CD4-positive, alpha-beta memory T cell (primary cell): ENCODE results near the gene AGPAT3. TPM values are rescaled to one million over a fixed set of nuclear protein-coding genes. Genes with fewer than 3 reads are reported as not detected.

ENCODE experiments used
- CTCF ChIA-PET: fragments of 350-600 bp; sonication (Branson Sonifier 250); formaldehyde crosslinking; loops from one replicate; lab custom pipeline; 2021; ENCODE audit warnings: inconsistent platforms; ENCODE audit not compliant: partially characterized antibody; lab: Charles Lee
- POLR2A ChIA-PET: fragments of 350-600 bp; sonication (Branson Sonifier 250); formaldehyde crosslinking; loops from one replicate; lab custom pipeline; 2021; ENCODE audit not compliant: partially characterized antibody; lab: Charles Lee
- DNase-seq, 5 donors: peaks; one replicate each; pipeline versions ENCODE4 v3.0.0 to v3.0.0-alpha.2; 2020 to 2022; ENCODE audit warnings: mixed read lengths in 1 of 5
- H3K27ac ChIP-seq: one replicate; pipeline ENCODE4 v1.7.0; 2013; ENCODE audit warnings: low read depth, low read length
- H3K27me3 ChIP-seq: 2 replicates; pipeline ENCODE4 v1.7.0; 2013; ENCODE audit warnings: mild to moderate bottlenecking, low read length, moderate library complexity; ENCODE audit not compliant: insufficient read depth
- H3K36me3 ChIP-seq: 2 replicates; pipeline ENCODE4 v1.7.0; 2013; ENCODE audit warnings: mild to moderate bottlenecking, low read length, moderate library complexity; ENCODE audit not compliant: insufficient read depth
- H3K4me1 ChIP-seq: 2 replicates; pipeline ENCODE4 v1.7.0; 2013; ENCODE audit warnings: mild to moderate bottlenecking, low read length, moderate library complexity; ENCODE audit not compliant: insufficient read depth
- H3K4me3 ChIP-seq, 2 donors: one replicate each; pipeline ENCODE4 v1.7.0; 2013; ENCODE audit warnings: low read length in 2 of 2, mild to moderate bottlenecking in 1 of 2
- H3K9me3 ChIP-seq, 2 donors: one replicate each; pipeline ENCODE4 v1.7.0; 2013; ENCODE audit warnings: low read length in 2 of 2, control low read depth in 1 of 2; ENCODE audit not compliant: control insufficient read depth in 1 of 2
- H3K27ac Mint-ChIP-seq, 7 donors: one replicate each; pipeline ENCODE4 v1.8.0; 2020 to 2021; ENCODE audit warnings: mixed read lengths in 7 of 7, mild to moderate bottlenecking in 6 of 7, inconsistent platforms in 3 of 7, moderate library complexity in 3 of 7
- H3K27me3 Mint-ChIP-seq, 2 donors: one replicate each; pipeline ENCODE4 v1.8.0; 2020 to 2021; ENCODE audit warnings: mixed read lengths in 2 of 2
- H3K36me3 Mint-ChIP-seq, 2 donors: one replicate each; pipeline ENCODE4 v1.8.0; 2020 to 2021; ENCODE audit warnings: mixed read lengths in 2 of 2, inconsistent platforms in 1 of 2, mild to moderate bottlenecking in 1 of 2
- H3K4me1 Mint-ChIP-seq, 4 donors: one replicate each; pipeline ENCODE4 v1.8.0; 2020 to 2021; ENCODE audit warnings: mixed read lengths in 4 of 4, mild to moderate bottlenecking in 1 of 4
- H3K4me3 Mint-ChIP-seq, 8 donors: one replicate each; pipeline ENCODE4 v1.8.0; 2020 to 2021; ENCODE audit warnings: mixed read lengths in 8 of 8, mild to moderate bottlenecking in 7 of 8, moderate library complexity in 6 of 8, inconsistent platforms in 3 of 8
- H3K9me3 Mint-ChIP-seq, 8 donors: one replicate each; pipeline ENCODE4 v1.8.0; 2020 to 2021; ENCODE audit warnings: mixed read lengths in 8 of 8, mild to moderate bottlenecking in 5 of 8, inconsistent platforms in 3 of 8, moderate library complexity in 1 of 8
- intact Hi-C: fragments of 100-400 bp; cut with micrococcal nuclease; formaldehyde crosslinking; loops from one replicate; pipeline ENCODE4 v1.15.1; 2023
- polyA plus RNA-seq, 2 donors: library from polyadenylated mRNA; unstranded; fragments of 300-500 nt; fragmentation: Illumina TruSeq; gene quantifications; one replicate each; pipeline ENCODE4 v1.2.3, GENCODE V29; 2021
- total RNA-seq, 2 experiments: library from RNA; stranded (reverse); gene quantifications; one replicate each; pipeline ENCODE4 v1.2.3, GENCODE V29; 2021

AGPAT3 gene
- total and polyA plus RNA-seq, 4 experiments from 2014 or later = 16.0 to 76.7 (median 46.7) TPM

DNA sequence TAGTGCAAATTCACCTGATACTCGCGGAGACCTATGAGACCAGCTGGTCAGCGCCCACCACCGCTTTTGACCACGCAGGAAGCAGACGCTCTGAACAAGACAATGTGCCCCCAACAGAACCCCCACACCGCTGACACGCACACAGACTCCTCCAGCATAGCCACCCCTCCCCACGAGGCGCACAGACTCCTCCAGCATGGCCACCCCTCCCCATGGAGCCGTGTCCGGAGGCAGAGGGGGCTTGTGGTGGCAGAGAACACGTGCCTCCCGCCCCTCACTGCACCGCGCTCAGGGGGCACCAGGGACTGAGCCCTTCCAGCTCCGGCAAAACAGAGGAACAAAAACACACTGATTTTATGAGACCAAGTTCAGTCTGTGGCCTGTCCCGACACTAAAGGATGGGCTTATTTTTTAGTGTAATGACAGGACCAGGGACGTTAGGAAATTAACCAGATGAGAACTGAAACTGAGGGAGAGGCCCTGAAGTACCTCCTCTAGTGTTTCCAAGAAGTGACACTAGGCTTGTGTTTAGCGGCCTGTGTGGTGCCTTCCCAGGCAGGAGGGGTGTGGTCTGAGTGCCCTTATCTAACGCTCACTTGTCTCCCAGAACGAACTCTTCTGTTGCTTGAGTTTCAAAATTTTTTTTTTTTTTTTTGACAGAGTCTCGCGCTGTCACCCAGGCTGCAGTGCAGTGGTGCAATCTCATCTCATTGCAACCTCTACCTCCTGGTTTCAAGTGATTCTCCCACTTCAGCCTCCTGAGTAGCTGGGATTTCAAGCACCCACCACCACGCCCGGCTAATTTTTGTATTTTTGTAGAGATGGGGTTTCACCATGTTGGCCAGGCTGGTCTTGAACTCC, 10.0 kb upstream of the AGPAT3 start:
- Mint-ChIP-seq H3K36me3 (no peaks in the 10 kb centered on the region), H3K9me3 (peaks cover 0 to 4% (median 0%) of the 10 kb centered on the region in 8 donors), H3K27ac (peak overlapping the region in 1 of 7 donors; percentile 37), H3K4me3 (no peak overlapping the region), H3K27me3 (peaks cover 5 to 11% of the 10 kb centered on the region in 2 donors), H3K4me1 (peaks cover 0 to 6% (median 0%) of the 10 kb centered on the region in 4 donors)
- DNase-seq = no peak
- Histone ChIP-seq H3K36me3 (no peaks in the 10 kb centered on the region), H3K27me3 (no peaks in the 10 kb centered on the region), H3K4me3 (no peak overlapping the region), H3K9me3 (no peaks in the 10 kb centered on the region), H3K27ac (no peak overlapping the region), H3K4me1 (no peaks in the 10 kb centered on the region)
- ChIA-PET CTCF (no interaction called here), POLR2A (no interaction called here)
- intact Hi-C loops = no loop called here

DNA sequence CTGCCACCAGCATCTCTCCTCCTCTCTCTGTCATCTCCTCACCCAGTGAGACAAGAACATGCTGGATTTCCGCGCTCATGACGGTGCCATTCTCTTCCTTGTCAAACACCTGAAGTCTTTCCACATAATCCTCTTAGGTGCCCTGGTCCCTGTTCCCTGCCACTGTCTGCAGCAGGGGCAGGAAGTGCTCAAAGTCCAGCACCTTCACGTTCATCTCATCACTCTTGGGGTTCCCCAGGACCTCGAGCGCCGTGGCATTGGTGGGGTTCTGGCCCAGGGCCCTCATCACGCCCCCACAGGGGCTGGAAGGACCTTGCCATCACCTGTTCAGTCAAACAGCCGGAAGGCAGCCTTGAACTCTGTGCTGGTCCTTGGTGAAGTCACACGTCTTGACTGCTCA, 9.1 kb upstream of the AGPAT3 start:
- intact Hi-C loops = no loop called here
- Histone ChIP-seq H3K27ac (no peak overlapping the region), H3K4me1 (no peaks in the 10 kb centered on the region), H3K27me3 (no peaks in the 10 kb centered on the region), H3K36me3 (no peaks in the 10 kb centered on the region), H3K4me3 (no peak overlapping the region), H3K9me3 (no peaks in the 10 kb centered on the region)
- H3K4me1 Mint-ChIP-seq = peaks cover 0 to 6% (median 0%) of the 10 kb centered on the region in 4 donors
- H3K9me3 Mint-ChIP-seq = no peaks in the 10 kb centered on the region
- peaks cover 4 to 11% of the 10 kb centered on the region in 2 donors for H3K27me3 Mint-ChIP-seq
- DNase-seq = no peak
- POLR2A ChIA-PET = no interaction called here
- CTCF ChIA-PET = no interaction called here
- no peaks in the 10 kb centered on the region for H3K36me3 Mint-ChIP-seq
- no peak overlapping the region for H3K27ac Mint-ChIP-seq
- no peak overlapping the region for H3K4me3 Mint-ChIP-seq

DNA sequence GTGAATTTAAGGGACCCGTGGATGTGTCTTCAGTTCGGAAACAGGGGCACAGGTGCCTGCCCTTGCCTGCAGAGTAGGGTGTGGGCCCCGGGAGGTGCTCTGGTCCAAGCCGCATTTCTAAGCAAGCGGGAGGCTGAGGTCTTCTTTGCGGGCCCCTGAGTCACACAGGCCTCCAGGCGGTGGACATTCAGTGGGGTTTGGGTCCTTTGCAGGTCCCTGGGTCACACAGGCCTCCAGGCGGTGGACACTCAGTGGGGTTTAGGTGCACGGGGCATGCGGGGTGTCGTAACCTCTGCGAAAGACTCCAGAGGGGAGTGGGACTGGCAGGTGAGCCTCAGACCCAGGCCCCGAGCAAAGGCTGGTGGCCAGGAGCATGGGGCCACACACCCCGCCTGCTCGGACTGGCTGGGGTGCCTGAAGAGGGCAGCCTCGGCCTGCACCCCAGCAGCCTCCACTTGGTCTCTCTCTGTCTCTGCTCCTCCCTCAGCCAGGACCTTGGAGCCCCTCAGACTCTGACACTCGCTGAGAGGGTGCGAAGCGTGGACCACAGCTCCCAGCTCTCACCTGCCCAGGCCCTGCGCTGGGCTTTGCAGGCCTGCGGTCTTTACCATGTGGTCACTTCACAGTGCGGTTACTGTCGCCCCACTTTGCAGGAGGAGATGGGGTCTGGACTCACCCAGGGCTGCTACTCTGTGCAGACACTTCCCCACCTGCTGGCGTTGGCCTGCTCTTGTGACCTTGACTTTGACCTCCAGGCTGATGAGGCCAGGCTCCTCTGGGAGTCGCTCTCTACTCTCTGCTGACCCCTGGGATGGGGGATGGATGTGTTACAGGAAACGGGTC, 6.0 kb upstream of the AGPAT3 start:
- Mint-ChIP-seq H3K27me3 (peaks cover 3 to 9% of the 10 kb centered on the region in 2 donors), H3K27ac (no peak overlapping the region), H3K4me3 (no peak overlapping the region), H3K4me1 (peaks cover 0 to 6% (median under 1%) of the 10 kb centered on the region in 4 donors), H3K36me3 (no peaks in the 10 kb centered on the region), H3K9me3 (no peaks in the 10 kb centered on the region)
- Histone ChIP-seq H3K36me3 (no peaks in the 10 kb centered on the region), H3K27me3 (no peaks in the 10 kb centered on the region), H3K9me3 (no peaks in the 10 kb centered on the region), H3K4me1 (peaks cover 2% of the 10 kb centered on the region), H3K27ac (no peak overlapping the region), H3K4me3 (no peak overlapping the region)
- intact Hi-C loops = no loop called here
- ChIA-PET CTCF (no interaction called here), POLR2A (no interaction called here)
- no peak for DNase-seq

DNA sequence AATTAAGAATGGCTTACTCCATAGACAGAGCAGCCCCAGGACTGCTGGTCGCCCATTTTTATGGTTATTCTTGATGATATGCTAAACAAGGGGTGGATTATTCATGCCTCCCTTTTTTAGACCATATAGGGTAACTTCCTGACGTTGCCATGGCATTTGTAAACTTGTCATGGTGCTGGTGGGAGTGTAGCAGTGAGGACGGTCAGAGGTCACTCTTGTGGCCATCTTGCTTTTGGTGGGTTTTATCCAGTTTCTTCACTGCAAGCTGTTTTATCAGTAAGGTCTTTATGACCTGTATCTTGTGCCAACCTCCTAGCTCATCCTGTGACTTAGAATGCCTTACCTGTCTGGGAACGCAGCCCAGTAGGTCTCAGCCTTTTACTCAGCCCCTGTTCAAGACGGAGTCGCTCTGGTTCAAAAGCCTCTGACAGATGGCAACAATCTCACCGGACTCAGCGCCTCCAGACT, 5.2 kb upstream of the AGPAT3 start:
- Mint-ChIP-seq H3K4me1 (peaks cover 0 to 5% (median under 1%) of the 10 kb centered on the region in 4 donors), H3K36me3 (no peaks in the 10 kb centered on the region), H3K27me3 (peaks cover 1 to 8% of the 10 kb centered on the region in 2 donors), H3K27ac (peak overlapping the region in 1 of 7 donors; percentile 61), H3K4me3 (no peak overlapping the region), H3K9me3 (no peaks in the 10 kb centered on the region)
- DNase-seq = no peak
- Histone ChIP-seq H3K27ac (no peak overlapping the region), H3K4me3 (no peak overlapping the region), H3K36me3 (no peaks in the 10 kb centered on the region), H3K27me3 (no peaks in the 10 kb centered on the region), H3K4me1 (peaks cover 4% of the 10 kb centered on the region), H3K9me3 (no peaks in the 10 kb centered on the region)
- ChIA-PET POLR2A (no interaction called here), CTCF (no interaction called here)
- intact Hi-C loops = no loop called here

DNA sequence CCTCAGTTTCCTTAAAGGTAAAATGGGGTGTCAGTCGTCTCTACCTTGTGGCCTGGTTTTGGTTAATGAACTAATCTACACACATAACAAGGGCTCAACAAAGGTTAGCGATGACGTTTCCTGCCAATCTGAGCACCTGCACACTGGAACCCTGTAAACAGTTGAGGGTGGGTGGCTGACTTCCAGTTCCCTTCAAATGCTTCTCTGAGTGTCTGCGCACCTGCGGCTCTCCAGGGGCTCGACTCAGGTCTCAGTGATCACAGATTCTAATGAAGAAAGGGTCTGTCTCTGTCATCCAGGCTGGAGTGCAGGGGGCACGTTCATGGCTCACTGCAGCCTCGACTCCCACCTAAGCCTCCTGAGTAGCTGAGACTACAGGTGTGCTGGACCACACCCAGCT, 3.3 kb upstream of the AGPAT3 start:
- H3K4me1 Mint-ChIP-seq = peaks cover 2 to 8% (median 3%) of the 10 kb centered on the region in 4 donors
- Histone ChIP-seq H3K4me3 (no peak overlapping the region), H3K27me3 (no peaks in the 10 kb centered on the region), H3K4me1 (peaks cover 11% of the 10 kb centered on the region), H3K36me3 (no peaks in the 10 kb centered on the region), H3K9me3 (no peaks in the 10 kb centered on the region), H3K27ac (no peak overlapping the region)
- H3K9me3 Mint-ChIP-seq = no peaks in the 10 kb centered on the region
- CTCF ChIA-PET = no interaction called here
- intact Hi-C loops = no loop called here
- POLR2A ChIA-PET = no interaction called here
- H3K4me3 Mint-ChIP-seq = no peak overlapping the region
- peaks cover 0 to 1% of the 10 kb centered on the region in 2 donors for H3K27me3 Mint-ChIP-seq
- H3K27ac Mint-ChIP-seq = no peak overlapping the region
- no peak for DNase-seq
- peaks cover 0 to 8% of the 10 kb centered on the region in 2 donors for H3K36me3 Mint-ChIP-seq

DNA sequence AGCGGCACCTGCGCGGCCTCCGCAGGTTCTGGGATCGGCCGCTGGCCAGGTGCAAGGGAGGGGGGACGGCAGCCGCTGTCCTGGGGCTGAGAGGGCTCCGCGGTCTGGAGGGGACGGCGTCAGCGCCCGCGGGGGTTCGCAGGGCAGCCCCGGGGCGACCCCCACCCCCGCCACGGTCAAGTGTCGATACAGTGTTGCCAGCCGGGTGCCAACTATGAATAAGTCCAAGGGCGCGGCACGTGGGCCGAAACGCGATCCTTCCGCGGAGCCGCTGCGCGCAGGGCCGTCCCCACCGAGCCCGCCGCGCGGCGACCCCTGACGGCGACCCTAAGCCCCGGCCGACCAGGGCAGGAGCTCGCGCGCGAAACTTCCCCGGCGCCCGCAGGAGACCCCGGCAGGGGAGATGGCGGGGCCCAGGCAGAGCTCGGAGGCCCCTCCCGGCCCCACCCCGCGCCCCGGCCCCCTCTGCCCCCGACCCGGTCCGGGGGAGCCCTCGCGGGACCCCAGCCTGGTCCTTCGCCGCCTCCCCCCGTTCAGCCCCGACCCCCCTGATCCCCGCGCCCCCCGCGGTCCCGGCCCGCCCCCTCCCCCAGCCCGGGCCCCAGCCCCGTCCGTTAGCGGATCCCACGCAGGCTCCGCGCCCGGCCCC, 586 bp upstream of the AGPAT3 start:
- CTCF ChIA-PET = interaction anchor here (0.6 to 1.4 kb wide), 4 partner anchors 51 to 111 kb away, joined by 3 to 4 read pairs (median 4); no protein-coding TSS in a partner anchor
- peaks cover 0 to 1% of the 10 kb centered on the region in 2 donors for H3K27me3 Mint-ChIP-seq

More for the DNA sequence above, 586 bp upstream of the AGPAT3 start:
- intact Hi-C loops = no loop called here
- Mint-ChIP-seq H3K9me3 (no peaks in the 10 kb centered on the region), H3K4me1 (peaks cover 27 to 36% (median 30%) of the 10 kb centered on the region in 4 donors), H3K36me3 (peaks cover 4 to 34% of the 10 kb centered on the region in 2 donors), H3K27ac (peak overlapping the region in 1 of 7 donors; percentile 84), H3K4me3 (peak overlapping the region in 5 of 8 donors; percentile 20 to 85 (median 57))
- Histone ChIP-seq H3K36me3 (peaks cover 6% of the 10 kb centered on the region), H3K27me3 (no peaks in the 10 kb centered on the region), H3K4me3 (peak overlapping the region in 1 of 2 donors; percentile 59), H3K27ac (no peak overlapping the region), H3K9me3 (no peaks in the 10 kb centered on the region), H3K4me1 (peaks cover 33% of the 10 kb centered on the region)
- DNase-seq = peak; percentile 25 to 43 (median 31)
- POLR2A ChIA-PET = interaction anchor here (0.8 to 1.5 kb wide), 4 partner anchors 9 to 52 kb away, joined by 3 to 4 read pairs (median 4); no protein-coding TSS in a partner anchor
